OCI-LY1 (cell line): Measurements from ENCODE around the gene NHERF2.
A peak's percentile ranks its signal among the peaks of the same experiment; 100 is the strongest.

Experiments
- H2AFZ ChIP-seq: fragments of 200-600 bp; sonication (generic), shearing (Covaris generic); 2 replicates; pipeline ENCODE4 v1.6.0; 2014; ENCODE audit warnings: antibody characterized with exemption, mild to moderate bottlenecking, low read length
- H3F3A ChIP-seq: fragments of 200-600 bp; sonication (generic), shearing (Covaris generic); 2 replicates; pipeline ENCODE4 v1.6.0; 2014; ENCODE audit warnings: mild to moderate bottlenecking, antibody characterized with exemption, low read length, moderate library complexity; ENCODE audit not compliant: insufficient read depth
- H3K27ac ChIP-seq: fragments of 200-600 bp; sonication (generic); 2 replicates; pipeline ENCODE4 v1.5.1; 2014; ENCODE audit warnings: low read length, mixed run types, mild to moderate bottlenecking, low read depth; ENCODE audit not compliant: poor library complexity, severe bottlenecking
- H3K27me3 ChIP-seq: fragments of 200-600 bp; sonication (generic); 2 replicates; pipeline ENCODE4 v1.6.0; 2014; ENCODE audit warnings: antibody characterized with exemption, mild to moderate bottlenecking, low read length, moderate library complexity; ENCODE audit not compliant: insufficient read depth
- H3K36me3 ChIP-seq: fragments of 200-600 bp; sonication (generic); 2 replicates; pipeline ENCODE4 v1.6.1; 2014; ENCODE audit warnings: mild to moderate bottlenecking, antibody characterized with exemption, low read length, moderate library complexity, mixed read lengths; ENCODE audit not compliant: insufficient read depth
- H3K4me1 ChIP-seq: fragments of 200-600 bp; sonication (generic); 2 replicates; pipeline ENCODE4 v1.5.1; 2014; ENCODE audit warnings: mild to moderate bottlenecking, low read length, moderate library complexity; ENCODE audit not compliant: insufficient read depth, severe bottlenecking
- H3K4me2 ChIP-seq: fragments of 200-600 bp; sonication (generic), shearing (Covaris generic); 2 replicates; pipeline ENCODE4 v1.6.1; 2014; ENCODE audit warnings: low read length
- H3K4me3 ChIP-seq: fragments of 200-600 bp; sonication (generic); 2 replicates; pipeline ENCODE4 v1.5.1; 2014; ENCODE audit warnings: low read length, low read depth, mild to moderate bottlenecking, mixed read lengths; ENCODE audit not compliant: poor library complexity, severe bottlenecking
- H3K79me2 ChIP-seq: fragments of 200-600 bp; shearing (Covaris generic); 2 replicates; pipeline ENCODE4 v1.6.1; 2016; ENCODE audit warnings: mixed run types, low read length, mixed read lengths; ENCODE audit not compliant: insufficient read depth
- H3K9ac ChIP-seq: fragments of 200-600 bp; sonication (generic), shearing (Covaris generic); 2 replicates; pipeline ENCODE4 v1.6.1; 2014; ENCODE audit warnings: mild to moderate bottlenecking, low read length, mixed read lengths
- H3K9me2 ChIP-seq: fragments of 200-600 bp; sonication (generic), shearing (Covaris generic); 2 replicates; pipeline ENCODE4 v1.6.1; 2014; ENCODE audit warnings: low read depth, mild to moderate bottlenecking, low read length, mixed read lengths
- H3K9me3 ChIP-seq: fragments of 200-600 bp; shearing (Covaris generic); 2 replicates; pipeline ENCODE4 v1.6.1; 2014; ENCODE audit warnings: low read length, mixed read lengths
- H4K20me1 ChIP-seq: fragments of 200-600 bp; sonication (generic), shearing (Covaris generic); 2 replicates; pipeline ENCODE4 v1.6.0; 2016; ENCODE audit warnings: mild to moderate bottlenecking, low read length; ENCODE audit not compliant: insufficient read depth
- EZH2 ChIP-seq: fragments of 200-600 bp; sonication (generic), shearing (Covaris generic); IDR thresholded peaks from 2 replicates; pipeline ENCODE4 v1.8.0; 2017; ENCODE audit warnings: borderline replicate concordance, mixed run types, mild to moderate bottlenecking, antibody characterized with exemption, low read length, moderate library complexity, mixed read lengths
- TF ChIP-seq, protein P1 (sequence below): fragments of 200-600 bp; sonication (generic), shearing (Covaris generic); IDR thresholded peaks from 2 replicates; pipeline ENCODE4 v1.5.1; 2017; ENCODE audit warnings: mild to moderate bottlenecking, antibody characterized with exemption, low read length, moderate library complexity, mixed read lengths

Gene NHERF2

DNA sequence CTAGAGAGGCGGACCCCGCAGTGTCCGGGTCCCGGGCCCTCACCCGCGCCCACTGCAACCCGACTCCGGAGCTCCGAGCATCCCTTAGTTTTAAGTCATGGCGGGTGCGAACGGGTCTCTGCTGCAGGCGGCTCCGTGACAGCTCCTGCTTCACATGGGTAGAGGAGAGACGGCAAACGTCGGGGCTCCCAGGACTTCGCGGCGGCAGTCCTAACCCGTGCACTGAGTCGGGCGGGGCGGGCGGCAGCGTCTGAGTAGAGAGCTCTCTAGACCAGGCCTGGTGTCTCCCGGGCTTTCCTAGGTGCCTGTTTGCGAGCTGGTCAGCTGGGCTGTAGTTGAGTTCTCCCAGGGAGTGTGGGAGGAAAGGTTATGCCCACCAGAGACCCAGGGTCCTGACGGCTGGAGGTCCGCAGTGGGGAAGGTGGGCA lies 21.4 kb downstream of the NHERF2 start:
- H2AFZ ChIP-seq, result no peak overlapping the region
- no peaks in the 10 kb centered on the region for H3F3A ChIP-seq
- H3K79me2 ChIP-seq, result no peaks in the 10 kb centered on the region
- H3K27me3 ChIP-seq, result no peaks in the 10 kb centered on the region
- no peaks in the 10 kb centered on the region for H3K9me2 ChIP-seq
- peak overlapping the region; percentile 94 for H3K4me2 ChIP-seq
- no peaks in the 10 kb centered on the region for H4K20me1 ChIP-seq
- H3K4me1 ChIP-seq, result peaks cover 24% of the 10 kb centered on the region
- H3K36me3 ChIP-seq, result peaks cover 27% of the 10 kb centered on the region; the same call in 1 of the 2 replicates
- H3K9me3 ChIP-seq, result no peaks in the 10 kb centered on the region
- no peak overlapping the region for H3K27ac ChIP-seq
- TF ChIP-seq, protein P1, sequence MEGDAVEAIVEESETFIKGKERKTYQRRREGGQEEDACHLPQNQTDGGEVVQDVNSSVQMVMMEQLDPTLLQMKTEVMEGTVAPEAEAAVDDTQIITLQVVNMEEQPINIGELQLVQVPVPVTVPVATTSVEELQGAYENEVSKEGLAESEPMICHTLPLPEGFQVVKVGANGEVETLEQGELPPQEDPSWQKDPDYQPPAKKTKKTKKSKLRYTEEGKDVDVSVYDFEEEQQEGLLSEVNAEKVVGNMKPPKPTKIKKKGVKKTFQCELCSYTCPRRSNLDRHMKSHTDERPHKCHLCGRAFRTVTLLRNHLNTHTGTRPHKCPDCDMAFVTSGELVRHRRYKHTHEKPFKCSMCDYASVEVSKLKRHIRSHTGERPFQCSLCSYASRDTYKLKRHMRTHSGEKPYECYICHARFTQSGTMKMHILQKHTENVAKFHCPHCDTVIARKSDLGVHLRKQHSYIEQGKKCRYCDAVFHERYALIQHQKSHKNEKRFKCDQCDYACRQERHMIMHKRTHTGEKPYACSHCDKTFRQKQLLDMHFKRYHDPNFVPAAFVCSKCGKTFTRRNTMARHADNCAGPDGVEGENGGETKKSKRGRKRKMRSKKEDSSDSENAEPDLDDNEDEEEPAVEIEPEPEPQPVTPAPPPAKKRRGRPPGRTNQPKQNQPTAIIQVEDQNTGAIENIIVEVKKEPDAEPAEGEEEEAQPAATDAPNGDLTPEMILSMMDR, result no peak
- no peak for TF ChIP-seq EZH2
- H3K4me3 ChIP-seq, result peak overlapping the region; percentile 89
- H3K9ac ChIP-seq, result peak overlapping the region; percentile 79

DNA sequence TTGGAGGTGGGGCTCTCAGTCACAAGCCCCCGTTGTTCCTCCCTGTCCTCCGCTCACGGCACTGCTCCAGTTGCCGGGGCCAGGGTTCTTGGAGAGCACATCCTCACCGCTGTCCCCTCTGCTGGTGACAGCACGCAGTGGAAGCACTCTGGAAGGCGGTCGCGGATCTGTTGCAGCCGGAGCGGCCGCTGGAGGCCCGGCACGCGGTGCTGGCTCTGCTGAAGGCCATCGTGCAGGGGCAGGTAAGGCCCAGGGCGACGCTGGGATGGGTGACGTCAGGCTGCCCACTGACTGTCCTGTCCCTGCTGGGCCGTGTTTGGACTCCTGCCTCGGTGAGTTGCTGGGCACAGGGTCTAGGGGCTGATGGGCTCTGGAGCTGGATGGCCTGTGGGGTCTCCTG lies 26.5 kb downstream of the NHERF2 start:
- no peaks in the 10 kb centered on the region for H3F3A ChIP-seq
- no peak overlapping the region for H3K4me2 ChIP-seq
- H3K79me2 ChIP-seq, result no peaks in the 10 kb centered on the region
- H3K27ac ChIP-seq, result no peak overlapping the region
- no peak for TF ChIP-seq EZH2
- TF ChIP-seq, protein P1, result no peak
- no peaks in the 10 kb centered on the region for H3K9me2 ChIP-seq
- H3K36me3 ChIP-seq, result peaks cover 34% of the 10 kb centered on the region; the same call in 1 of the 2 replicates
- no peaks in the 10 kb centered on the region for H4K20me1 ChIP-seq
- H2AFZ ChIP-seq, result no peak overlapping the region
- H3K9me3 ChIP-seq, result no peaks in the 10 kb centered on the region
- no peak overlapping the region for H3K9ac ChIP-seq
- peaks cover 26% of the 10 kb centered on the region for H3K4me1 ChIP-seq
- H3K4me3 ChIP-seq, result no peak overlapping the region
- H3K27me3 ChIP-seq, result no peaks in the 10 kb centered on the region

DNA sequence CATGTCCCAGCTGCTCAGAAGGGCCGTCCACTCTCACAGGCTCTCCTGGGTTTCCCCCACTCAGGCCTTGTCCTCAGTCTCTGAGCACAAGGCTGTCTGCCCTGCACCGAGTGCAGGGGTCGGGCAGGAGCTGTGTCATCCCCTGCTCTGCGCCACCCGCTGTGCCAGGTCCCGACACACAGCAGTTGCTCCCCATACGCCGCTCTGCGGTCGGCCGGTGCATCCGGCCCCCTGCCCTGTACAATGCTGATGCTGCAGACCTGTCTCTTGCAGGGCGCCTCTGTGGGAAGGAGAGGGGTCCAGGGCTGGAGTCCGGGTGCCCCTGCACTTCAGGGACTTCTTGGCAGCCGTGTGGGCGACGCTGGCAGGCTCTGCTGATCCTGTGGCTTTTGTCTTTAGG lies 27.2 kb downstream of the NHERF2 start:
- H3K27me3 ChIP-seq, result no peaks in the 10 kb centered on the region
- no peaks in the 10 kb centered on the region for H3F3A ChIP-seq
- H3K9ac ChIP-seq, result no peak overlapping the region
- TF ChIP-seq, protein P1, result no peak
- no peak for TF ChIP-seq EZH2
- H2AFZ ChIP-seq, result no peak overlapping the region
- no peaks in the 10 kb centered on the region for H3K9me3 ChIP-seq
- no peak overlapping the region for H3K4me2 ChIP-seq
- no peaks in the 10 kb centered on the region for H3K9me2 ChIP-seq
- no peaks in the 10 kb centered on the region for H4K20me1 ChIP-seq
- no peak overlapping the region for H3K27ac ChIP-seq
- no peaks in the 10 kb centered on the region for H3K79me2 ChIP-seq
- H3K4me1 ChIP-seq, result peaks cover 26% of the 10 kb centered on the region
- no peak overlapping the region for H3K4me3 ChIP-seq
- H3K36me3 ChIP-seq, result peaks cover 34% of the 10 kb centered on the region; the same call in 1 of the 2 replicates
